HuH-7 (cell line): ENCODE data around the gene COBL.

ENCODE experiments used
- DNase-seq: peaks from one replicate; pipeline ENCODE4 v3.0.0; 2011; ENCODE audit warnings: low spot score

COBL gene, protein sequence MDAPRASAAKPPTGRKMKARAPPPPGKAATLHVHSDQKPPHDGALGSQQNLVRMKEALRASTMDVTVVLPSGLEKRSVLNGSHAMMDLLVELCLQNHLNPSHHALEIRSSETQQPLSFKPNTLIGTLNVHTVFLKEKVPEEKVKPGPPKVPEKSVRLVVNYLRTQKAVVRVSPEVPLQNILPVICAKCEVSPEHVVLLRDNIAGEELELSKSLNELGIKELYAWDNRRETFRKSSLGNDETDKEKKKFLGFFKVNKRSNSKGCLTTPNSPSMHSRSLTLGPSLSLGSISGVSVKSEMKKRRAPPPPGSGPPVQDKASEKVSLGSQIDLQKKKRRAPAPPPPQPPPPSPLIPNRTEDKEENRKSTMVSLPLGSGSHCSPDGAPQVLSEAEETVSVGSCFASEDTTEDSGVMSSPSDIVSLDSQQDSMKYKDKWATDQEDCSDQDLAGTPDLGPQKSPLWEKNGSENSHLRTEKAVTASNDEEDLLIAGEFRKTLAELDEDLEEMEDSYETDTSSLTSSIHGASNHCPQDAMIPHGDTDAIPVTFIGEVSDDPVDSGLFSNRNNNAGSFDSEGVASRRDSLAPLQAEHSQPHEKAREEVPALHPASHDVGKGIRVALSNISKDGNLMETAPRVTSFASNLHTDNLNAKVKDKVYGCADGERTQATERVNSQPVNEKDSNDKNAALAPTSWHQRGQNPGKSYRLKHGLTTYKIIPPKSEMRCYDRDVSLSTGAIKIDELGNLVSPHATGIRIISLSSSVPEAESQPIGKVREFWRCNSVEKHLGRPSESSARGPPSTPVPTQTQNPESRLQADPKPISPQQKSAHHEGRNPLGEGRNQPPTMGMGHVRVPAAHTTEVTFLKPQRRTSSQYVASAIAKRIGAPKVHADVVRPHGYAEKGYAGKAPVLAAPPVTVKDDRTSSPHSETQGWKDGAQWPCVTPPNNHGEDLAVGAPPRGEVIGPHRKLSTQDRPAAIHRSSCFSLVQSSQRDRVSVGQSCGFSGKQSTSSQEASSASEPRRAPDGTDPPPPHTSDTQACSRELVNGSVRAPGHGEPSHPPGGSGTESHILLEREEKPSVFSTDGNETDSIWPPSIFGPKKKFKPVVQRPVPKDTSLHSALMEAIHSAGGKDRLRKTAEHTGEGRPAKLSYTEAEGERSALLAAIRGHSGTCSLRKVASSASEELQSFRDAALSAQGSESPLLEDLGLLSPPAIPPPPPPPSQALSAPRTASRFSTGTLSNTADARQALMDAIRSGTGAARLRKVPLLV

DNA sequence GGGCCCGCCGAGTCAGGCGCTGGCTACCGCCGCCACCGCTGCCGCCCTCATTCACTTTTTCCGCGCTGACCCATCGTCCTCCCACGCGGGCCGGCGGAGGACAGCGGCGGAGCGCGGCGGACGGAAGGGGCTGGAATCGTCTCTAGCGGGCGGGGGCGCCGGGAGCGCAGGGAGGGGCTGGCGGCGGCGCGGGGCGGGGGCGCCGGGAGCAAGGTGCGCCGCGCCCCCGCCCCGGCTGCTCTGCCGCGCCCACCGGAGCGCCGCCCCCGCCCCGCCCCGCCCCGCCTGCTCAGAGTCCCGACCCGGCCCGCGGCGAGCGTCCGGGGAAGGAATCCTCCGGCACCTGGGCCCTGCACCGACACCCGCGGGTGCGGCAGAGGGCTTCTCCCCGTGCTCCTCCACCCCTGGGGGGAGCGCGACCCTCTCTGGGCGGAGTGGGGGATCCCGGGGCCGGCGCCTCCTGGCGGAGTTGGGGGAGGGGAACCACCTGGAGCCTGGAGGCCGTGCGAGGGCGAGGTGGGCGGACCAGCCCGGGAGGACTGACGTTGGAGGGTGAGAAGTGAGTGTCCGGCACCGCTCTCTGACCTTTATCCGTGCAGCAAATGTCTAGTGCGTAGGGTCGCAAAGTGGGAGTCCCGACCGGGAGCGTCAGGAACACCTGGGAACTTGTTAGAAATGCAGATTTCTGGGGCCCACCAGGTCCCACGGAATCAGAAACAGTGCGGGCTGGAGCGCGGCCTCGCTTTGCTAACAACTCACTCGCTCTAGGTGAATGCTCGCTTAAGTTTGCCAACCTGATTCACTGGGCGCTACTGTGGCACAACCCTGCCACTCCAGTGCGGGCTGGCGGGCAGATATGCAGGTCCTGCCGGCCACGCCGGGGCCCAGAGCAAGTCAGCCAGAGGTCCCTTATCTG, at the start of gene COBL:
Gene COBL, minus strand, starts transcription at position 144 of the 916 bp plus-strand sequence. CDS start 176 bp downstream, outside the sequence.
- DNase-seq: peak; percentile 36

- no peak for DNase-seq
Observed at GRCh38 chr7:51366172-51366728, 49.6 kb upstream of the COBL start.

- DNase-seq: no peak
Observed at GRCh38 chr7:51357821-51358220, 41.2 kb upstream of the COBL start.

DNA sequence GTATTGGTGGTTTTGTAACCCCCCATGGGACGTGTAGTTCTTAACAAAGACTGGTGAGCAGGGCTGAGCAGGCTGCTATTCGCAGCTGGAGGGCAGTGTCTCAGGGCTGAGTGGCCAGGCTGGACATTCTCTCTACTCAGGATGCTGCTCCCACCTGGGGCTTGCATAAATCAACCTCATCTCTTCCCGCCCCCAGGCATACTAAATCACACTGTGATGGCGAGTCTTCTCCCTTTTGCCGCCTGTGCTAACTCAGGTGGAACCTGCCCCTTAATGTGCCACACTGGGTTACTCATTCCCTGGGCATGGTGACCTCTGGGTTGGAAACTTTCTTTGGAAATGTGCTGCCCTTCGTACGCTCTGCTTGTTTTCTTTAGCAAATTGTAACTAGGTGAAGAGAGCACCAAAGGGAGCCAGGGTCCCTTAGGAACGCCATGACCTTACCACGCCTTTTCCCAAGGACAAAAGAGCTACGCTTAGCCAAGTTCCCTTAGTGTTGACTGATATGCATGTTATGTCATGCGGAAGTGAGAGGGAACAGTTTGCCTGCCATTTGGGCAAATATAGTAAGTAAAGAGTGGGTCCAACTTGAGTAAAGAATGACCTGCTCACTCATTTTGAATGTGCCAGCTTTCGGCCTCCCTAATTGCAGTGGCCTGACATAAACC, 40.4 kb upstream of the COBL start:
- no peak for DNase-seq

- DNase-seq: no peak
Observed at GRCh38 chr7:51354897-51355296, 38.3 kb upstream of the COBL start.

DNA sequence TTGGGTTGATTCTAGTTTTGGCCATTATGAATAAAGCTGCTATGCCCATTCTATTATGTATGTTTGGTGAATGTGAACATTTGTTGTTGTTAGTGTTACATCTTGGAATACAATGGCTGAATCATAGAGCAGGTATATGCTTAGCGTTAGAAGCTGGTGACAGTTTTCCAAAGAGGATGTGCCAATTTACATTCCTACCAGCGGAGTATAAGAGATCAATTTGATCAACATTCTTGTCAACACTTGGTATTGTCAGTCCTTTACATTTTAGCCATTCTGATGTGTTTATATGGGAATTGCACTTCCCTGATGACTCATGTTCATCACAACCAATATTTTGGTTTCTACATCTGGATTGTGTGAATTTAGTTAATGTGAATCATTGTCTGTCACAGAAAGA, 37.8 kb upstream of the COBL start:
- no peak for DNase-seq

DNA sequence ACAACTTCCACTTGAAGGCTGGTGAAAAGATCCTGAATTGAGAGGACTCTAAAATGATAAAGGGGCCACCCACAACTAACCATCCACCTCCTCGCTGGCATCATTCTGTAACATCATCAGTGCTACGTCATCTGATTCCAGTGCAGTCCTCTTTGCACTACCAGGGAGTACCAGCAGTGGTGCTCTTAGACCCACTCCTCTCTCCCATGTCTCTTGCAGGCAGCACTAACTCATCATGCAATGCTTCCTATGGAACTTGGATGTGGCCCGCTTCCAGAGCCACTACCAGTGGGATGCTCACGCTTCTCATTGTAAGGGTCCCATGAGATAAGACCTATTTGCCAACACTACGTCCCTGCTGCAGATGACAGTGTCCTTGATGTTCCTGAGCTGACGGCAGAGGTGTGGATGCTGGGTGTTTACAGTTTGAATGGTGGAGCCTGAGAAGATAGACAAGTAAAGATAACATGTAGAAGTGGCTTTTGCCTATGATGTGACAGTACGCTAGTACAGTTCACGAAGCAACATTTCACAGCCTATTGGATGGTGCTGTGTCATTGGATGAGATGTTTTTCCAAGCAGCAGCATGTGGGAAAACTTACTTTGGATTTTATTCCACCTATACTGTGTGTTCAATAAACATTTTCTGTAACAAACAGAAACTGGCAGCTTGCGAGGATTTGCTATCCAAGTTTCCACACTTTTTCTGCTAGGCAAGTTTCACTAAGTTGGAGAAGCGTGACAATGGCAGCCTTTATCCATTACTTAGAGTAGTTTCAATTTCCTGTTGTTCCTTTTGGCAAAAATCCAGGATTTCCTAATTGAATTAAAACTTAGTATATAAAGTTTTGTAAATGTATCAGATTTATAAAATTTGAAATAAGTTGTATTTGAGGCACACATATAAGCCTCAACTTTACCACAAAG, 35.8 kb upstream of the COBL start:
- peak; percentile 15 for DNase-seq

GRCh38 chr7:51351661-51352060, 35.1 kb upstream of the COBL start:
- DNase-seq: no peak

DNA sequence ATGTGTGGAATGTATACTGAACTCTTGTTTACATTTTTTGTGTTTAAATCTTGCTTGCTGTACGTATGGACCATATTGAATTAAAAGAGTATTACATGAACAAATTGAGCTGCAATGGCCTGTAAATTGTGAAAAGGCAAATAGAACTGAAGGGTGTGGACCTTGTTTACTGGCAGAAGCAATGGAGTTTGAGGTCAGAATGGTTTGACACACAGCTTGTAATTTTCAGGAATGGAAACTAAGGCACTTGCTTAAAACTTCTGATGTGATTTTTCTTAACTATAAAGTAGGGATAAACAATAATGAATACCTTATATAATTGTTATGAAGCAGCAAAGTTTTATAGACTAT, 33.9 kb upstream of the COBL start:
- no peak for DNase-seq

DNA sequence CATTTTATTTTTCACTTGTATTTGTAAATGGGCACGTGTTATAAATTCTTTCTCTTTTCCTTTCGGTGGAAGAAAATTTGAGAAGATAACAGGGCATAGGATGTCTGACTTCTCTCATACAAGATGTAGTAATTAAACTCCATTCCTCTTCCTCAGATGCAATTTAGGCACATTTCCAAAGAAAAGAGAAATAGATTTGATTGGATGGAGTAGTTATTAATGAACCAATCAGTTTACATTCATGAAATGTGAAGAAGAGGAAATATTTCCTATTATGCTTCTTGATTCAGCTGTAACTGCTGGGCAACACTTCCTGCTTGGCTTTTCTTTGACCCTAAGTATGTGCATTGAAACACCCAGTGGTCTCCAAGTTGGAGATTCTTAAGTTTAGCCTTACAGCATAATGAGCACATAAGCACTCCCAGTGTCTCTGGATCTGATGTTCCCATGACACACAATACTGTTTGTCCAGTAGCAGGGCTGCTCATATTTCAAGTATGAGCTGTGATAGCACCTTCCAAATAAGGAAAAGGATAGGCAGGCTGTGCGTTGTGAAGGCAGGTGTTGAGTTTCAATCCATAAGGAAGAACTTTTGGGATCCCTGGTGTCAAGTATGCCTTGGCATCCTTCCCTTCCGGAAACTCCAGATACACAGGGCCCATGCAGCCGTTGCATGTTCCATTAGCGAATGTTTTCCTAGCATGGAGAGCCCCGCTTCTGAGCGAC, 33.4 kb upstream of the COBL start:
- no peak for DNase-seq

GRCh38 chr7:51346126-51346525, 29.5 kb upstream of the COBL start:
- no peak for DNase-seq

GRCh38 chr7:51344406-51345138, 28.0 kb upstream of the COBL start:
- no peak for DNase-seq

- DNase-seq: no peak
Observed at GRCh38 chr7:51340936-51341335, 24.3 kb upstream of the COBL start.

GRCh38 chr7:51340029-51340838, 23.6 kb upstream of the COBL start:
- no peak for DNase-seq

GRCh38 chr7:51335057-51335456, 18.4 kb upstream of the COBL start:
- no peak for DNase-seq

GRCh38 chr7:51329696-51330263, 13.2 kb upstream of the COBL start:
- DNase-seq: no peak

DNA sequence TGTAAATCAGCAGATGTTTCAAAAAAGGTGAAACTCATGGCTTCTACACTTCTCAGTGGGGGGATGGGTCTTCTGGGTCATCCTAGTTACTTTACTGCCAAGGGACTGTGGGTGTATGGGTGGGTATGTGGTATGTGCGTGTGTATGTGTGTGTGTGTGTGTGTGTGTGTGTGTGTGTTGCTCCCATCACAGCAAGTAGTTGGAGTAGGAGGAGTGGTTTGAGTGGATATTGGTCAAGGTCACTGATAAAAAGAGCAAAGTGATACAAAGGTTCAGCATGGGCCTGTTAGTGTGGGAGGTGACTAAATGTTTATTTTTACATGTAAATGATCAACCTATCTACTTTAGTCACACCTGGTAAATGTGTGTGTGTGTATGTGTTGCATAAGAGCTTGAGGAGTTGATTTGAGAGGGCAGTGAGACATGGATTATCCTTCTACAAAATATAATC, 11.8 kb upstream of the COBL start:
- no peak for DNase-seq
